ENCODE results near the gene ANKS1B. TPM values are rescaled to one million over a fixed set of nuclear protein-coding genes. Genes with fewer than 3 reads are reported as not detected.

Gene ANKS1B
- total RNA-seq, 1 experiment from 2014 or later = 9.7 TPM

DNA sequence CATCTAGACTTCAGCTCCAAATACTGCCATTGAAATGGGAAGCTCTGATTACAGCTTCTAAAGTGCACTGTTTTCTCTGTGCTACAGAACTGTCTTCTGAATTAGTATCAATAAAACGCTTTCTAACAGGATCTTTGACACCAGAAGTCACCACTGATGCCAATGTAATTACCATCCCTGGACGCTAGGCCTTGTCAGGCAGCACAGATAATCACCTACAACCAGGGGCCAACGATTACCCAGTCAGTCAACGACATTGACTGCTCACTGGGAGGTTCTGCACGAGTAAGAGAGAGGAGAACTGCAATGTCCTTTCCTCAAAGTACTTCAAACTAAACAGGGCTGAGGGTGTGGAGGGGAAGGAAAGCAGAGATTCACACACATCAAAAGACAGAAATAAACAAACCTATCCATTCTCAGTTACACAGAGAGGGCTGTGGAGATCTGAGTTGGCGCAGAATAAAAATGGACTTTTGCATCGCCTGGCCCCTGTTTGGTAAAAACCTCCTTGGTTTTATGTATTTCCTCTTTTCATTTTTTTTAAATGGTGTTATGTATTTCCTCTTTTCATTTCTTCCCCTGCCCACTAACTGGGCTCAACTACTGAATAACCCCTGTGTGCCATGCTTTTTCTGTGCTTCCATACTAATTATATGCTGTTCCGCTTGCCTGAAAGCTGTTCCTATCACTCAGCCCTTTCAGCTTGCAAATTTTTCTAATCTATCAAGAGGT, 847.4 kb downstream of the ANKS1B start:
- H3K27me3 ChIP-seq (ENCODE audit: control insufficient read depth, insufficient read depth, low read length) = no peaks in the 10 kb centered on the region
- H3K27ac ChIP-seq (ENCODE audit: low read length) = no peak overlapping the region
- H3K36me3 ChIP-seq (ENCODE audit: control insufficient read depth, insufficient read depth, low read length) = no peaks in the 10 kb centered on the region
- in situ Hi-C loops (cut with HindIII; ENCODE audit: low pct_unique_long_range_greater_than_20kb, low sequenced_read_pairs) = no loop called here
- ATAC-seq (no peak), DNase-seq (ENCODE audit: low read depth, low spot score) (no peak)
- no peak overlapping the region for H3K4me3 ChIP-seq (ENCODE audit: low read depth in 2 of 2, low read length in 2 of 2)
- ChIA-PET POLR2A (no interaction called here), CTCF (no interaction called here)
- intact Hi-C loops (cut with micrococcal nuclease; ENCODE audit: unreplicated experiment) = no loop called here
- no peaks in the 10 kb centered on the region for H3K4me1 ChIP-seq (ENCODE audit: control insufficient read depth, insufficient read depth, low read length)
- TF ChIP-seq TCF7L2 (IDR thresholded peaks at IDR 0.05; ENCODE audit: low read depth, low read length) (no peak), POLR2AphosphoS5 (IDR thresholded peaks at IDR 0.05; ENCODE audit: low read depth, low read length) (no peak), SIN3A (IDR thresholded peaks at IDR 0.05; ENCODE audit: borderline replicate concordance, insufficient read depth, low read depth, low read length) (no peak), REST (IDR thresholded peaks at IDR 0.05; ENCODE audit: insufficient read depth in 1 of 2, low read depth in 2 of 2, low read length in 1 of 2) (no peak)
- TF ChIP-seq, protein P1, sequence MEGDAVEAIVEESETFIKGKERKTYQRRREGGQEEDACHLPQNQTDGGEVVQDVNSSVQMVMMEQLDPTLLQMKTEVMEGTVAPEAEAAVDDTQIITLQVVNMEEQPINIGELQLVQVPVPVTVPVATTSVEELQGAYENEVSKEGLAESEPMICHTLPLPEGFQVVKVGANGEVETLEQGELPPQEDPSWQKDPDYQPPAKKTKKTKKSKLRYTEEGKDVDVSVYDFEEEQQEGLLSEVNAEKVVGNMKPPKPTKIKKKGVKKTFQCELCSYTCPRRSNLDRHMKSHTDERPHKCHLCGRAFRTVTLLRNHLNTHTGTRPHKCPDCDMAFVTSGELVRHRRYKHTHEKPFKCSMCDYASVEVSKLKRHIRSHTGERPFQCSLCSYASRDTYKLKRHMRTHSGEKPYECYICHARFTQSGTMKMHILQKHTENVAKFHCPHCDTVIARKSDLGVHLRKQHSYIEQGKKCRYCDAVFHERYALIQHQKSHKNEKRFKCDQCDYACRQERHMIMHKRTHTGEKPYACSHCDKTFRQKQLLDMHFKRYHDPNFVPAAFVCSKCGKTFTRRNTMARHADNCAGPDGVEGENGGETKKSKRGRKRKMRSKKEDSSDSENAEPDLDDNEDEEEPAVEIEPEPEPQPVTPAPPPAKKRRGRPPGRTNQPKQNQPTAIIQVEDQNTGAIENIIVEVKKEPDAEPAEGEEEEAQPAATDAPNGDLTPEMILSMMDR (IDR thresholded peaks at IDR 0.05) = no peak
- no TSS peak for BruUV-seq (replicated peaks)
- H3K9me3 ChIP-seq (ENCODE audit: control insufficient read depth, insufficient read depth, low read depth, low read length) = no peaks in the 10 kb centered on the region

DNA sequence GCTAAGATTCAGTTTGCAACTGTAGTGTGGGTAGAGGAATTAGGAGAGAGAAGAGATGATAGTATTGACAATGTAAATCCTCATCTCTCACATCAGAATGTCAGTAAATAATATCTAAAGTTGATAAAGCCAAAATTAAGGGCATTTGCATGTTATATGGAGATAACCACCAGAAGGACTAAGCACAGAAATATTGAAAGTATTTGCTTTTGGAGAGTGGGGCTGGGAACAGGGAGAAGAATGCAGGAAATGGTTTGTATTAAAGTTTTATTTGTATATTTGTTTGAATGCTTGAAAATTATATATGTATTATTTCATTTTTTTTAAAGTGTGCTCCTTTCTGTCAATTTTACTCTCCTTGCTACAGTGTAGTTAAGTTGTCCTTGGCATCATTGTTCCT, 848.2 kb downstream of the ANKS1B start:
- in situ Hi-C loops (cut with HindIII; ENCODE audit: low pct_unique_long_range_greater_than_20kb, low sequenced_read_pairs) (no loop called here), intact Hi-C loops (cut with micrococcal nuclease; ENCODE audit: unreplicated experiment) (no loop called here)
- ChIA-PET CTCF (no interaction called here), POLR2A (no interaction called here)
- TF ChIP-seq, protein P1 (IDR thresholded peaks at IDR 0.05) = no peak
- TF ChIP-seq POLR2AphosphoS5 (IDR thresholded peaks at IDR 0.05; ENCODE audit: low read depth, low read length) (no peak), REST (IDR thresholded peaks at IDR 0.05; ENCODE audit: insufficient read depth in 1 of 2, low read depth in 2 of 2, low read length in 1 of 2) (no peak), TCF7L2 (IDR thresholded peaks at IDR 0.05; ENCODE audit: low read depth, low read length) (no peak), SIN3A (IDR thresholded peaks at IDR 0.05; ENCODE audit: borderline replicate concordance, insufficient read depth, low read depth, low read length) (no peak)
- H3K27ac ChIP-seq (ENCODE audit: low read length) = no peak overlapping the region
- BruUV-seq (replicated peaks) = no TSS peak
- DNase-seq (ENCODE audit: low read depth, low spot score) = no peak
- H3K27me3 ChIP-seq (ENCODE audit: control insufficient read depth, insufficient read depth, low read length) = no peaks in the 10 kb centered on the region
- no peak for ATAC-seq
- H3K4me1 ChIP-seq (ENCODE audit: control insufficient read depth, insufficient read depth, low read length) = no peaks in the 10 kb centered on the region
- no peak overlapping the region for H3K4me3 ChIP-seq (ENCODE audit: low read depth in 2 of 2, low read length in 2 of 2)
- no peaks in the 10 kb centered on the region for H3K36me3 ChIP-seq (ENCODE audit: control insufficient read depth, insufficient read depth, low read length)
- no peaks in the 10 kb centered on the region for H3K9me3 ChIP-seq (ENCODE audit: control insufficient read depth, insufficient read depth, low read depth, low read length)
